Measurements from ENCODE around the gene VTI1A.
A peak's percentile ranks its signal among the peaks of the same experiment; 100 is the strongest.
"Not testable (repeated sequence)": the region's sequence is repeated elsewhere in the genome, so short reads cannot be mapped to it uniquely, and the experiment has no call there.

VTI1A gene

DNA sequence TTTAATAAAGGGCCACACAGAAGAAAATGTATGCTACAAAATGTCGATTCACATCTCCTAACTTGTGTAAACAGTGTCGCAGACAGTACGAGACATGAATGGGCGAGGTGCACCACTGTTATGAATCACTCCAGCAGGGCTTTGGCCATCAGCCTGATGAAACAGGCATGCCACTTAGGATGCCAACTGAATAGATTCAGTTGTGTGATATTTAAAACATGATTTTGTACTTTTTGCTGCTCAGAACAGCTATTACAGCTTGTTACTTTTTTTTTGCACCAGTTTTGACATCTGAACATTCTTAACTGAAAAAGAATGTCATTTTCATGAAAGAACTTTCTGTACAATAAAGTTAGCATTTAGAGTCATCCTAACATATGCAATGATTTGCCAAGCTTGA, 138.1 kb downstream of the VTI1A start:
- TF ChIP-seq, protein P1, sequence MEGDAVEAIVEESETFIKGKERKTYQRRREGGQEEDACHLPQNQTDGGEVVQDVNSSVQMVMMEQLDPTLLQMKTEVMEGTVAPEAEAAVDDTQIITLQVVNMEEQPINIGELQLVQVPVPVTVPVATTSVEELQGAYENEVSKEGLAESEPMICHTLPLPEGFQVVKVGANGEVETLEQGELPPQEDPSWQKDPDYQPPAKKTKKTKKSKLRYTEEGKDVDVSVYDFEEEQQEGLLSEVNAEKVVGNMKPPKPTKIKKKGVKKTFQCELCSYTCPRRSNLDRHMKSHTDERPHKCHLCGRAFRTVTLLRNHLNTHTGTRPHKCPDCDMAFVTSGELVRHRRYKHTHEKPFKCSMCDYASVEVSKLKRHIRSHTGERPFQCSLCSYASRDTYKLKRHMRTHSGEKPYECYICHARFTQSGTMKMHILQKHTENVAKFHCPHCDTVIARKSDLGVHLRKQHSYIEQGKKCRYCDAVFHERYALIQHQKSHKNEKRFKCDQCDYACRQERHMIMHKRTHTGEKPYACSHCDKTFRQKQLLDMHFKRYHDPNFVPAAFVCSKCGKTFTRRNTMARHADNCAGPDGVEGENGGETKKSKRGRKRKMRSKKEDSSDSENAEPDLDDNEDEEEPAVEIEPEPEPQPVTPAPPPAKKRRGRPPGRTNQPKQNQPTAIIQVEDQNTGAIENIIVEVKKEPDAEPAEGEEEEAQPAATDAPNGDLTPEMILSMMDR (conservative IDR thresholded peaks at IDR 0.05; ENCODE audit: low read length), result no peak

DNA sequence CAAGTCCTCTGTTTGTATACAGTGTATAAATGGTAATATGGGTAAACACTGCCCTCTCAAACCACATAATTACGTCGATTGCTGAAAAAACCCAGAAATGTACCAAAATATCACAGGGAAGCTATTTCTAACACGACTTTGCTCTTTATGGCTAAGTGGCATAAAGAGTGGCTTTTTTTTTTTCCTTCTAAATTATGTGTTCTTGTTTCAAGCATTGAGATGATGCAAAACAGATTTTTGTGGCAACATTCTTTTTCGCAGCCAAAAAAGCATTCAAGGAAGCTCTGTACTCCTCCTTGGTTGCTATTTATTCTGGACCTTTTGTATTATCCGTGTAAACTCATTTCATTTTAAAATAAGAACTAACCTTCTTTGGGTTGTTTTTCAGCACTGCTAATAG, 138.9 kb downstream of the VTI1A start:
- peak; percentile 81 for DNase-seq (ENCODE audit: low read depth)
- TF ChIP-seq, protein P1 (conservative IDR thresholded peaks at IDR 0.05; ENCODE audit: low read length), result no peak
- no peak overlapping the region for H3K4me3 ChIP-seq (ENCODE audit: low read length)

More for the DNA sequence above, 138.1 kb downstream of the VTI1A start:
- no peak overlapping the region for H3K4me3 ChIP-seq (ENCODE audit: low read length)
- peak; percentile 65 for DNase-seq (ENCODE audit: low read depth)

GRCh38 chr10:112587729-112588128, 140.7 kb downstream of the VTI1A start:
- DNase-seq (ENCODE audit: low read depth), result peak; percentile 46
- TF ChIP-seq, protein P1 (conservative IDR thresholded peaks at IDR 0.05; ENCODE audit: low read length), result no peak

DNA sequence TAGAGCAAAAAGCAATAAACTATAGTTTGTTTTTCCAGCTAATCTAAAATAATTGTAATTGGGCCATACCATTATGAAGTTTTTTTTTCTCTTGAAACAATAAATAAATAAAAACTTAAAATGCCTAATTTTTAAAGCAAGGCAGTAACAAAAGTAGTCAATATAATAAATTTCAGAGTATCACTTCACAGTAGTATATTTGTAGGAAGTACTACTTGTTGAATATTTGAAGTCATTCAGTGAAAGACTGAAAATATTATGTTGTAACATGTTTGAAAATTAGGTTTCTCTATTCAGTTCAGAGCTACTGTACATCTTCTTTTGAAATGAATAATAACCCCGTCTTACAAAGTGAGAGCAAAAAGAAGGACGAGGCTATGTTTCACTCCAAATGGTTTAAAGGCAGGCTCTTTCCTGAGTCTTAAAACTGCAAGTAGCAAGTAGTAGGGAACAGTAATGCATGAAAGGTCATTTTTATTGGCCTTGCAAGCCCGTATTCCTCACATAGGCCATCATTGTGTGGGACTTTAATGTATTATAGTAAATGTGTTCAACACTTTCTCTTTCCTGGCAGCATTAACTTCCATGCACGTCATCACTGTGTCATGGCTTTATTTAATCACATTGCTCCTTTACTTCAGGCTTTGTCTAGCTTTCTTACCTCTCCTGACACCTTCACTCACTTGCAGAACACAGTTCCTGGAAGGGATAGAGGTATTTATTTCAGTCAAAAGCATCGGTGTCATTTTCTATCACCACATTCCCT, 141.4 kb downstream of the VTI1A start:
- no peak for DNase-seq (ENCODE audit: low read depth)

More at GRCh38 chr10:112587729-112588128, 140.7 kb downstream of the VTI1A start:
- no peak overlapping the region for H3K4me3 ChIP-seq (ENCODE audit: low read length)

DNA sequence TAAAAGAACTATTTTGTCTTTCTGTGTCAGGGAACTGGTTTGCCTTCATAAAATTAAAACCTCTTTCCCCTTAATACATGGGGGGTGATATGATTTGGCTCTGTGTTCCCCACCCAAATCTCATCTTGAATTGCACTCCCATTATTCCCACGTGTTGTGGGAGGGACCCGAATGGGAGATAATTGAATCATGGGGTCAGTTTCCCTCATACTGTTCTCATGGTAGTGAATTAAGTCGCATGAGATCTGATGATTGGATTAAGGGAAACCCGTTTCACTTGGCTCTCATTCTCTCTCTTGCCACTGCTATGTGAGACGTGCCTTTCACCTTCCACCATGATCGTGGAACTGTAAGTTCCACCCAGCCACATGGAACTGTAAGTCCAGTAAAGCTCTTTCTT, 142.1 kb downstream of the VTI1A start:
- TF ChIP-seq, protein P1 (conservative IDR thresholded peaks at IDR 0.05; ENCODE audit: low read length), result no peak
- no peak for DNase-seq (ENCODE audit: low read depth)
- no peak overlapping the region for H3K4me3 ChIP-seq (ENCODE audit: low read length)

More for the DNA sequence above, 141.4 kb downstream of the VTI1A start:
- no peak overlapping the region for H3K4me3 ChIP-seq (ENCODE audit: low read length)
- TF ChIP-seq, protein P1 (conservative IDR thresholded peaks at IDR 0.05; ENCODE audit: low read length), result no peak

DNA sequence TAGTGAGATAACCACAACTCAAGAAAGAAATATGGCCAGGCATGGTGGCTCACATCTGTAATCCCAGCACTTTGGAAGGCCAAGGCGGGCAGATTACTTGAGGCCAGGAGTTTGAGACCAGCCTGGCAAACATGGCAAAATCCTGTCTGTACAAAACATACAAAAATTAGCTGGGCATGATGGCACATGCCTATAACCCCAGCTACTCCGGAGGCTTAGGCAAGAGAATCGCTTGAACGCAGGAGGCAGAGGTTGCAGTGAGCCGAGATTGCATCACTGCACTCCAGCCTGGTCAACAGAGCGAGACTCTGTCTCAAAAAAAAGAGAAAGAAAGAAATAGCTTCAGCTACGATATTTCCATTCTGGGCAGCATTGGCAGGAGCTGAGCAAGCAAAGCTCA, 143.8 kb downstream of the VTI1A start:
- not testable (repeated sequence) for DNase-seq (ENCODE audit: low read depth)

DNA sequence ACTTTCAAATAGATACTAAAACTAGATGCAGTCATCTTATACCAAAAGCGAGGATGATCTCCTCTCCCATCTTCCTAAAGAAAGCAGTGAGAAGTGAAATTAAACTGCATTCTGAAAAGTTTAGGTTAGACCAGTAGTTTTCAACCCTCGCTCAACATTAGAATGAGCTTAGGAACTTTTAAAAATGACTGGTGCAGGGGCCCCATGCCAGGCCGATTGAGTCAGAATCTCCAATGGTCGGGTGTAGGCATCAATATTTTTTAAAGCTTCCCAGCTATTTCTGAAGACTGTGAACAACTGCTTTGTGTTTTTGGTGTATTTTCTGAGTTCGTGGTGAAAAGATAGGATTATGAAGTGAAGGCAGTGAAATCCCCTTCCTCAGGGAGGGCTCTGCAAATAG, 146.0 kb downstream of the VTI1A start:
- no peak for DNase-seq (ENCODE audit: low read depth)
- TF ChIP-seq, protein P1 (conservative IDR thresholded peaks at IDR 0.05; ENCODE audit: low read length), result no peak

More for the DNA sequence above, 143.8 kb downstream of the VTI1A start:
- H3K4me3 ChIP-seq (ENCODE audit: low read length), result not testable (repeated sequence)

More for the DNA sequence above, 146.0 kb downstream of the VTI1A start:
- no peak overlapping the region for H3K4me3 ChIP-seq (ENCODE audit: low read length)

Measured in AG10803 (cell line).